ENCODE data around the gene APOBR.
"Not testable (repeated sequence)": the region's sequence is repeated elsewhere in the genome, so short reads cannot be mapped to it uniquely, and the experiment has no call there.

Gene APOBR

GRCh38 chr16:28482026-28482425 lies 12.4 kb upstream of the APOBR start:
- TF ChIP-seq POLR2AphosphoS5 (IDR thresholded peaks at IDR 0.05; ENCODE audit: low read depth) = no peak
- no peak for TF ChIP-seq REST (IDR thresholded peaks at IDR 0.05; ENCODE audit: insufficient replicate concordance, low read depth)
- TF ChIP-seq SPI1 (IDR thresholded peaks at IDR 0.05; ENCODE audit: borderline replicate concordance, low read depth) = no peak
- no peak for TF ChIP-seq GABPA (IDR thresholded peaks at IDR 0.05; ENCODE audit: low read depth)
- TF ChIP-seq CTCF (IDR thresholded peaks at IDR 0.05; ENCODE audit: insufficient read depth, low read length) = no peak
- no peak overlapping the region for H3K27ac ChIP-seq (replicated peaks)
- DNase-seq (ENCODE audit: low read depth in 1 of 2, low spot score in 1 of 2) = no peak
- H3K27me3 ChIP-seq (ENCODE audit: insufficient read depth, poor library complexity, severe bottlenecking) = no peaks in the 10 kb centered on the region
- no peak overlapping the region for H3K4me3 ChIP-seq (replicated peaks; ENCODE audit: insufficient read depth, low read length)

GRCh38 chr16:28483361-28483760 lies 11.1 kb upstream of the APOBR start:
- H3K27me3 ChIP-seq (ENCODE audit: insufficient read depth, poor library complexity, severe bottlenecking); H3K27ac ChIP-seq (replicated peaks); H3K4me3 ChIP-seq (replicated peaks; ENCODE audit: insufficient read depth, low read length); DNase-seq (ENCODE audit: low read depth in 1 of 2, low spot score in 1 of 2): not testable (repeated sequence)

- DNase-seq (ENCODE audit: low read depth in 1 of 2, low spot score in 1 of 2) = no peak
- Histone ChIP-seq H3K4me3 (replicated peaks; ENCODE audit: insufficient read depth, low read length) (no peak overlapping the region), H3K27ac (replicated peaks) (no peak overlapping the region), H3K27me3 (ENCODE audit: insufficient read depth, poor library complexity, severe bottlenecking) (no peaks in the 10 kb centered on the region)
- TF ChIP-seq SPI1 (IDR thresholded peaks at IDR 0.05; ENCODE audit: borderline replicate concordance, low read depth) = no peak
- no peak for TF ChIP-seq POLR2AphosphoS5 (IDR thresholded peaks at IDR 0.05; ENCODE audit: low read depth)
- TF ChIP-seq GABPA (IDR thresholded peaks at IDR 0.05; ENCODE audit: low read depth) = no peak
- no peak for TF ChIP-seq CTCF (IDR thresholded peaks at IDR 0.05; ENCODE audit: insufficient read depth, low read length)
These were observed 8.2 kb upstream of the APOBR start for GRCh38 chr16:28486266-28486665.

GRCh38 chr16:28491230-28491969 lies 3.0 kb upstream of the APOBR start:
- Histone ChIP-seq H3K27ac (replicated peaks) (peak overlapping the region; percentile 99), H3K4me3 (replicated peaks; ENCODE audit: insufficient read depth, low read length) (peak overlapping the region; percentile 81), H3K27me3 (ENCODE audit: insufficient read depth, poor library complexity, severe bottlenecking) (no peaks in the 10 kb centered on the region)
- peak; percentile 47 to 70 for DNase-seq (ENCODE audit: low read depth in 1 of 2, low spot score in 1 of 2)
- TF ChIP-seq SPI1 (IDR thresholded peaks at IDR 0.05; ENCODE audit: borderline replicate concordance, low read depth) = peak; percentile 85
- no peak for TF ChIP-seq REST (IDR thresholded peaks at IDR 0.05; ENCODE audit: insufficient replicate concordance, low read depth)

GRCh38 chr16:28491970-28492474 lies 2.4 kb upstream of the APOBR start, which contains the start of gene CLN3:
TSS of gene CLN3 (minus strand) at chr16:28492074. CDS start at chr16:28491759, 315 bp downstream.
- DNase-seq (ENCODE audit: low read depth in 1 of 2, low spot score in 1 of 2) = peak; percentile 97 to 98
- no peak for TF ChIP-seq POLR2AphosphoS5 (IDR thresholded peaks at IDR 0.05; ENCODE audit: low read depth)
- peak; percentile 19 for TF ChIP-seq REST (IDR thresholded peaks at IDR 0.05; ENCODE audit: insufficient replicate concordance, low read depth)
- no peak for TF ChIP-seq SPI1 (IDR thresholded peaks at IDR 0.05; ENCODE audit: borderline replicate concordance, low read depth)
- no peak for TF ChIP-seq CTCF (IDR thresholded peaks at IDR 0.05; ENCODE audit: insufficient read depth, low read length)
- no peak for TF ChIP-seq GABPA (IDR thresholded peaks at IDR 0.05; ENCODE audit: low read depth)
- H3K4me3 ChIP-seq (replicated peaks; ENCODE audit: insufficient read depth, low read length) = peak within 1 kb of the TSS; percentile 81

More at GRCh38 chr16:28491970-28492474, 2.4 kb upstream of the APOBR start, which contains the start of gene CLN3:
- Histone ChIP-seq H3K27me3 (ENCODE audit: insufficient read depth, poor library complexity, severe bottlenecking) (no peaks in the 10 kb centered on the region), H3K27ac (replicated peaks) (peak within 1 kb of the TSS; percentile 99)

Measured in HL-60 (cell line).